ENCODE measurements around the gene DEFB112.

The DEFB112 gene

DNA sequence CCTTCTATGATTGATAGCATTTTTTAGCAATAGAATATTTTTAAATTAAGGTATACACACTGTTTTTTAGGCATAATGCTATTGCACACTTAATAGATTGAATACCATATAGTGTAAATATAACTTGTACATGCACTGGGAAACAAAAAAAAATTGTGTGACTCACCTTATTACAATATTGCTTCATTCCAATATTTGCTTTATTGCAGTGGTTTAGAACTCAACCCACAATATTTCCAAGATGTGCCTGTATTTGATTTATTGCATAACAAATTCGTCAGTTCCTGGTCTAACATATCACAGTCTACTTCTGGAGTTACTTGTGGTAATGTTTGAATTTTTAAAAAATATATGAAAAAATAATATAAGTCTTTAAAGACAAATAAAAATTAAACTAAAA lies 41.9 kb upstream of the DEFB112 start:
- no peaks in the 10 kb centered on the region for H3K27me3 ChIP-seq (ENCODE audit: insufficient read depth, poor library complexity, severe bottlenecking)
- H3K4me3 ChIP-seq (replicated peaks; ENCODE audit: insufficient read depth, low read length), result no peak overlapping the region
- no peak overlapping the region for H3K27ac ChIP-seq (replicated peaks)
- DNase-seq (ENCODE audit: low read depth in 1 of 2, low spot score in 1 of 2), result no peak
- TF ChIP-seq, protein P1, sequence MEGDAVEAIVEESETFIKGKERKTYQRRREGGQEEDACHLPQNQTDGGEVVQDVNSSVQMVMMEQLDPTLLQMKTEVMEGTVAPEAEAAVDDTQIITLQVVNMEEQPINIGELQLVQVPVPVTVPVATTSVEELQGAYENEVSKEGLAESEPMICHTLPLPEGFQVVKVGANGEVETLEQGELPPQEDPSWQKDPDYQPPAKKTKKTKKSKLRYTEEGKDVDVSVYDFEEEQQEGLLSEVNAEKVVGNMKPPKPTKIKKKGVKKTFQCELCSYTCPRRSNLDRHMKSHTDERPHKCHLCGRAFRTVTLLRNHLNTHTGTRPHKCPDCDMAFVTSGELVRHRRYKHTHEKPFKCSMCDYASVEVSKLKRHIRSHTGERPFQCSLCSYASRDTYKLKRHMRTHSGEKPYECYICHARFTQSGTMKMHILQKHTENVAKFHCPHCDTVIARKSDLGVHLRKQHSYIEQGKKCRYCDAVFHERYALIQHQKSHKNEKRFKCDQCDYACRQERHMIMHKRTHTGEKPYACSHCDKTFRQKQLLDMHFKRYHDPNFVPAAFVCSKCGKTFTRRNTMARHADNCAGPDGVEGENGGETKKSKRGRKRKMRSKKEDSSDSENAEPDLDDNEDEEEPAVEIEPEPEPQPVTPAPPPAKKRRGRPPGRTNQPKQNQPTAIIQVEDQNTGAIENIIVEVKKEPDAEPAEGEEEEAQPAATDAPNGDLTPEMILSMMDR (IDR thresholded peaks at IDR 0.05; ENCODE audit: insufficient read depth, low read length), result no peak
- no peak for TF ChIP-seq SPI1 (IDR thresholded peaks at IDR 0.05; ENCODE audit: borderline replicate concordance, low read depth)
- TF ChIP-seq GABPA (IDR thresholded peaks at IDR 0.05; ENCODE audit: low read depth), result no peak
- TF ChIP-seq, protein P2, sequence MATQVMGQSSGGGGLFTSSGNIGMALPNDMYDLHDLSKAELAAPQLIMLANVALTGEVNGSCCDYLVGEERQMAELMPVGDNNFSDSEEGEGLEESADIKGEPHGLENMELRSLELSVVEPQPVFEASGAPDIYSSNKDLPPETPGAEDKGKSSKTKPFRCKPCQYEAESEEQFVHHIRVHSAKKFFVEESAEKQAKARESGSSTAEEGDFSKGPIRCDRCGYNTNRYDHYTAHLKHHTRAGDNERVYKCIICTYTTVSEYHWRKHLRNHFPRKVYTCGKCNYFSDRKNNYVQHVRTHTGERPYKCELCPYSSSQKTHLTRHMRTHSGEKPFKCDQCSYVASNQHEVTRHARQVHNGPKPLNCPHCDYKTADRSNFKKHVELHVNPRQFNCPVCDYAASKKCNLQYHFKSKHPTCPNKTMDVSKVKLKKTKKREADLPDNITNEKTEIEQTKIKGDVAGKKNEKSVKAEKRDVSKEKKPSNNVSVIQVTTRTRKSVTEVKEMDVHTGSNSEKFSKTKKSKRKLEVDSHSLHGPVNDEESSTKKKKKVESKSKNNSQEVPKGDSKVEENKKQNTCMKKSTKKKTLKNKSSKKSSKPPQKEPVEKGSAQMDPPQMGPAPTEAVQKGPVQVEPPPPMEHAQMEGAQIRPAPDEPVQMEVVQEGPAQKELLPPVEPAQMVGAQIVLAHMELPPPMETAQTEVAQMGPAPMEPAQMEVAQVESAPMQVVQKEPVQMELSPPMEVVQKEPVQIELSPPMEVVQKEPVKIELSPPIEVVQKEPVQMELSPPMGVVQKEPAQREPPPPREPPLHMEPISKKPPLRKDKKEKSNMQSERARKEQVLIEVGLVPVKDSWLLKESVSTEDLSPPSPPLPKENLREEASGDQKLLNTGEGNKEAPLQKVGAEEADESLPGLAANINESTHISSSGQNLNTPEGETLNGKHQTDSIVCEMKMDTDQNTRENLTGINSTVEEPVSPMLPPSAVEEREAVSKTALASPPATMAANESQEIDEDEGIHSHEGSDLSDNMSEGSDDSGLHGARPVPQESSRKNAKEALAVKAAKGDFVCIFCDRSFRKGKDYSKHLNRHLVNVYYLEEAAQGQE (IDR thresholded peaks at IDR 0.05; ENCODE audit: insufficient replicate concordance, low read depth), result no peak
- no peak for TF ChIP-seq POLR2AphosphoS5 (IDR thresholded peaks at IDR 0.05; ENCODE audit: low read depth)

DNA sequence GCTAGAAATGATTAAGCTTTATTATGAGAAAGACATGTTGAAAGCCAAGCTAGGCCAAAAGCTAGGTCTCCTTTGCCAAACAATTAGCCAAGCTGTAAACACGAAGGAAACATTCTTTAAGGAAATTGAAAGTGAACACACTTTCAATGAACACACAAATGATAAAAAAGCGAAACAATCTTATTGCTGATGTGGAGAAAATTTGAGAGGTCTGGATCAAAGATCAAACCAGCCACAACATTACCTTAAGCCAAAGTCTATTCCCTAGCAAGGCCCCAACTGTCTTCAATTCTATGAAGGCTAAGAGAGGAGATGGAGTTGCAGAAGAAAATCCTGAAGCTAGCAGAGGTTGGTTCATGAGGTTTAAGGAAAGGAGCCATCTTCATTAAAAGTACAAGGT lies 40.2 kb upstream of the DEFB112 start:
- TF ChIP-seq POLR2AphosphoS5 (IDR thresholded peaks at IDR 0.05; ENCODE audit: low read depth) (no peak), GABPA (IDR thresholded peaks at IDR 0.05; ENCODE audit: low read depth) (no peak), SPI1 (IDR thresholded peaks at IDR 0.05; ENCODE audit: borderline replicate concordance, low read depth) (no peak)
- TF ChIP-seq, protein P1 (IDR thresholded peaks at IDR 0.05; ENCODE audit: insufficient read depth, low read length), result no peak
- TF ChIP-seq, protein P2 (IDR thresholded peaks at IDR 0.05; ENCODE audit: insufficient replicate concordance, low read depth), result no peak
- Histone ChIP-seq H3K4me3 (replicated peaks; ENCODE audit: insufficient read depth, low read length) (no peak overlapping the region), H3K27me3 (ENCODE audit: insufficient read depth, poor library complexity, severe bottlenecking) (no peaks in the 10 kb centered on the region), H3K27ac (replicated peaks) (no peak overlapping the region)
- no peak for DNase-seq (ENCODE audit: low read depth in 1 of 2, low spot score in 1 of 2)

DNA sequence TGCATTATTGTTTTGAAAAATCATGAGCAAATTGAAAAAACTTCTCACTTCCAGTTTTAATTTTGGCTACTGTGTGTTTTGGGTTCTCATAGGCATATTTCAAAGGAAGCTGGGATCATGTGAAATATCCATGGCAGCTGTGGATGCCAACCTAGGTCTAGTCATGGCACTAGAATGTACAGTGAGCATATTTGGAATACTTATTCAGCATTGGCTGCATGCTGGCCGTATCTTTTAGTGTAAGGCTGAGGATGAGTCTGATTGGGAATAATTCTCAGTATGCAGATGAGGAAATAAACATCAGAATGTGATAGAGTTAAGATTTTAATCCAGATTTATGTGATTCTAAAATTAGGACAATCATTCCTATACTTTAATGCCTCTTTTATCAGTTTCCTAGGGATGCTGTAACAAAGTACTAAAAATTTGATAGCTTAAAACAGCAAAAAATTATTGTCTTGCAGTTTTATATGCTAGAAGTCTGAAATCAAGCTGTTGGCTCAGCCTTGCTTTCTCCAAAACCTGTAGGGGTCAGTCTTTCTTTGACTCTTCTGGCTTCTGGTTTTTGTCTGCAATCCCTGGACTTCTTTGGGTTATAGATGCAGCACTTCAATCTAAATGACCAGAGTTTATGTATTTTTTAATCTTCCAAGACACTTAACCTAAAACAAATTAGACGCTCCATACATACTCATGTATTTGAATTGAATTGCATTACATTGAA lies 37.7 kb upstream of the DEFB112 start:
- TF ChIP-seq, protein P1 (IDR thresholded peaks at IDR 0.05; ENCODE audit: insufficient read depth, low read length), result no peak
- TF ChIP-seq, protein P2 (IDR thresholded peaks at IDR 0.05; ENCODE audit: insufficient replicate concordance, low read depth), result no peak
- TF ChIP-seq GABPA (IDR thresholded peaks at IDR 0.05; ENCODE audit: low read depth) (no peak), POLR2AphosphoS5 (IDR thresholded peaks at IDR 0.05; ENCODE audit: low read depth) (no peak)
- H3K27me3 ChIP-seq (ENCODE audit: insufficient read depth, poor library complexity, severe bottlenecking), result no peaks in the 10 kb centered on the region
- H3K4me3 ChIP-seq (replicated peaks; ENCODE audit: insufficient read depth, low read length), result no peak overlapping the region
- no peak overlapping the region for H3K27ac ChIP-seq (replicated peaks)
- no peak for DNase-seq (ENCODE audit: low read depth in 1 of 2, low spot score in 1 of 2)

Data from HL-60 (cell line).